Fibroblast of the conjunctiva (primary cell): Measurements from ENCODE around the gene IP6K1.
"Not testable (repeated sequence)": the region's sequence is repeated elsewhere in the genome, so short reads cannot be mapped to it uniquely, and the experiment has no call there.

Experiments used
- DNase-seq: peaks from one replicate; pipeline ENCODE4 v3.0.0-alpha.2; 2010; ENCODE audit warnings: low read depth

The IP6K1 gene

GRCh38 chr3:49688338-49689045 lies 97.8 kb downstream of the IP6K1 start:
- not testable (repeated sequence) for DNase-seq

- DNase-seq, result not testable (repeated sequence)
Measured at GRCh38 chr3:49687424-49687795, 98.9 kb downstream of the IP6K1 start.

- not testable (repeated sequence) for DNase-seq
Measured at GRCh38 chr3:49686769-49687423, 99.4 kb downstream of the IP6K1 start.

- DNase-seq, result not testable (repeated sequence)
Measured at GRCh38 chr3:49686346-49686745, 100.0 kb downstream of the IP6K1 start.

GRCh38 chr3:49685846-49686245 lies 100.5 kb downstream of the IP6K1 start:
- not testable (repeated sequence) for DNase-seq

- not testable (repeated sequence) for DNase-seq
Measured at GRCh38 chr3:49685103-49685502, 101.2 kb downstream of the IP6K1 start.

GRCh38 chr3:49684453-49684852 lies 101.9 kb downstream of the IP6K1 start:
- DNase-seq, result not testable (repeated sequence)

- no peak for DNase-seq
Measured at GRCh38 chr3:49683162-49683561, 103.2 kb downstream of the IP6K1 start.

GRCh38 chr3:49681543-49681942 lies 104.8 kb downstream of the IP6K1 start:
- no peak for DNase-seq

GRCh38 chr3:49681232-49681522 lies 105.2 kb downstream of the IP6K1 start:
- DNase-seq, result no peak

- no peak for DNase-seq
Measured at GRCh38 chr3:49680493-49681231, 105.7 kb downstream of the IP6K1 start.

GRCh38 chr3:49675912-49676311 lies 110.4 kb downstream of the IP6K1 start:
- no peak for DNase-seq

GRCh38 chr3:49674497-49674983 lies 111.8 kb downstream of the IP6K1 start:
- no peak for DNase-seq
